ENCODE measurements around the gene EBF3.
A peak's percentile ranks its signal among the peaks of the same experiment; 100 is the strongest.

EBF3 gene

DNA sequence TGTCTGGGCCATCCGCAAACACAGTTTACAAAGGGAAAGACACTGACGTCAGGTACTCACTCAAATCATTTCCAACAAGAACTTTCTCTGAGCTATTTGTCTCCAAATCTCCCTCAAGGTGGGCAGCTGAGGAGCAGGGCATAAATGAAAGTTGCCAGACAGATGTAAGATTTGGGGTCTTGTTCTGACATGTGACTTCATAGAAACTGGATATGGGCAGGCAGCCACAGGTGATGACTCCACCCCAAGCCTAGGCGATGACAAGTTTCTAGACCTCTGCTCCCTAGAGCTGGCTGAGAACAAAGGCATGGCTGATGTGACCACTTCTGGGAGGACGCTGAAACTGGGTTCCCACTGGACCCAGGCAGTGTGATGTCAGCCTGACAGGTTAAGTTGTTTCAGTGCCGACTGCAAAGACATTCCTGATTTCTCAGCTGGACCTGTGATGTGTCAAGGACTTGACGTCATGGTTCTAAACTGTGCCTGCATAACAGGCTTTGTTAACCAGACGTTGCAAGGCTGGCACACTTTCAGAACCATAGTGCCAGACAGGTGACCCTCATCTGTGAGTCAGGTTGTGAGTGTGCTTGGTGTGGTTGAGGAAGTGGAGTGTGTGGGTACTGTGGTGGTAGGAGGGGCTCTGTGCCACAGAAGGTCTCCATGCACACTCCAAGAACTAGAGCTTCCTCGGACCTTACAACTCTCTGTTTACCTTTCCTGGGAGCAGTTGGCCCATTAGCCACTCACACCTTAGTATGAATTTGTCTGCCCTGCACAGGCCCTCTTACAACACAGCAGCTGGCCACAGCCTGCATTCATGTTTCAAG is 39.9 kb upstream of the EBF3 start:
- no peak overlapping the region for H3K4me3 ChIP-seq (ENCODE audit: low read depth, low read length)
- POLR2A ChIA-PET = interaction anchor here (0.6 kb wide), 1 partner anchor 134 kb away, joined by 3 read pairs; no protein-coding TSS in a partner anchor
- CTCF ChIA-PET = interaction anchor here (0.8 kb wide), 1 partner anchor 33 kb away, joined by 3 read pairs; no protein-coding TSS in a partner anchor
- DNase-seq (ENCODE audit: low read depth, low spot score) = no peak
- TF ChIP-seq, protein P1, sequence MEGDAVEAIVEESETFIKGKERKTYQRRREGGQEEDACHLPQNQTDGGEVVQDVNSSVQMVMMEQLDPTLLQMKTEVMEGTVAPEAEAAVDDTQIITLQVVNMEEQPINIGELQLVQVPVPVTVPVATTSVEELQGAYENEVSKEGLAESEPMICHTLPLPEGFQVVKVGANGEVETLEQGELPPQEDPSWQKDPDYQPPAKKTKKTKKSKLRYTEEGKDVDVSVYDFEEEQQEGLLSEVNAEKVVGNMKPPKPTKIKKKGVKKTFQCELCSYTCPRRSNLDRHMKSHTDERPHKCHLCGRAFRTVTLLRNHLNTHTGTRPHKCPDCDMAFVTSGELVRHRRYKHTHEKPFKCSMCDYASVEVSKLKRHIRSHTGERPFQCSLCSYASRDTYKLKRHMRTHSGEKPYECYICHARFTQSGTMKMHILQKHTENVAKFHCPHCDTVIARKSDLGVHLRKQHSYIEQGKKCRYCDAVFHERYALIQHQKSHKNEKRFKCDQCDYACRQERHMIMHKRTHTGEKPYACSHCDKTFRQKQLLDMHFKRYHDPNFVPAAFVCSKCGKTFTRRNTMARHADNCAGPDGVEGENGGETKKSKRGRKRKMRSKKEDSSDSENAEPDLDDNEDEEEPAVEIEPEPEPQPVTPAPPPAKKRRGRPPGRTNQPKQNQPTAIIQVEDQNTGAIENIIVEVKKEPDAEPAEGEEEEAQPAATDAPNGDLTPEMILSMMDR (IDR thresholded peaks at IDR 0.05; ENCODE audit: insufficient read depth, low read length, missing control alignments) = no peak

DNA sequence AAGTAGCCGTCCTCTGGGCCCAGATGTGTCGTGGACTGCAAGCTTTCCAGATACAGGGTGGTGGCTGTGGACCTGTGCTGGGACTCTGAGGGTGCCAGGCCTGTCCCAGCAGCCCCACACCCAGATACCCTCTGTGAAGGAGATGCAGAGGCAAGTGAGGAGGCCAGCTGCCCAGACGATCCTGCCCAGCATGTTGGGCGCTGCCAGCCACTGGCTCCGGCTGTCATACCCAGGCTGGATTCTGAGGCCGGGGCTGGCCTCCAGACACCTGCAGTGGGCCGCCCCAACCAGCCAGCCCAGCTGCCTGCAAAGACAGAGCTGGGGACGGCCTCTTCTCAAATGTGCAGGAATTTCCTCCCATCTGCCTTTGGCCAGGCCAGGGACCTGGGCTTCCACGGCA is 39.1 kb upstream of the EBF3 start:
- DNase-seq (ENCODE audit: low read depth, low spot score) = no peak
- ChIA-PET CTCF (no interaction called here), POLR2A (no interaction called here)
- no peak overlapping the region for H3K4me3 ChIP-seq (ENCODE audit: low read depth, low read length)
- TF ChIP-seq, protein P1 (IDR thresholded peaks at IDR 0.05; ENCODE audit: insufficient read depth, low read length, missing control alignments) = no peak

DNA sequence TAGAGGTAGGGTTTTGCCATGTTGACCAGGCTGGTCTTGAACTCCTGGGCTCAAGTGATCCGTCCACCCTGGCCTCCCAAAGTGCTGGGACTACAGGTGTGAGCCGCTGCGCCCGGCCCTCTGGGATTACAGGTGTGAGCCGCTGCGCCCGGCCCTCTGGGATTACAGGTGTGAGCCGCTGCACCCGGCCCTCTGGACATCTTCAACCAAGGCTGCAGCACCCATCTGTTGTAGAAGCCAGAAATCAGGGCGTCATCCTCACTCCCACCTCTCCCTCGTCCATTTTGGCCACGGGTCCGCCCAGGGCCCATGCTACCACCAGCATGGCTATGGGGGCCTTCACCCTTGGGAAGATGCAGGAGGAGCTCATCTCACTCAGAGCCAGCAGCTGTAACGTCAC is 38.5 kb upstream of the EBF3 start:
- no peak overlapping the region for H3K4me3 ChIP-seq (ENCODE audit: low read depth, low read length)
- POLR2A ChIA-PET = no interaction called here
- no peak for DNase-seq (ENCODE audit: low read depth, low spot score)
- TF ChIP-seq, protein P1 (IDR thresholded peaks at IDR 0.05; ENCODE audit: insufficient read depth, low read length, missing control alignments) = no peak
- CTCF ChIA-PET = no interaction called here

DNA sequence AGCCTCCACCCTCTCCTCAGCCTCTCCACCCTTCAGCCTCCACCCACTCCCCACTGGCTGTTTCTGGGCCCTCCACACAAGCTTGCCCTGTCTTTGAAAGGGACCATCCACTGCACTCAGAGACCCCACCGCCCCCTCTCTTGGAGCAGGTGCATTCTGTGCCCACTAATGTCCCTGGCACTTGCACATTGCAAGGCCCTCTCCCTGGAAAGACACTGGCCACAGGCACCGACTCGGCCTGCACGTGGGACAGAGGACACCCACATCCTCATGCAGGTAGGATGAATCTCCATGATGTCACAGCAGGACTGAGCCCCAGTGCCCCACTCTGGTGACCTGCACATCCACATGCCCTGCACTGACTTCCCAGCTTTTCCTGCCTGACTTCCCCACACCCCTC is 36.8 kb upstream of the EBF3 start:
- ChIA-PET POLR2A (no interaction called here), CTCF (no interaction called here)
- no peak overlapping the region for H3K4me3 ChIP-seq (ENCODE audit: low read depth, low read length)
- DNase-seq (ENCODE audit: low read depth, low spot score) = no peak
- TF ChIP-seq, protein P1 (IDR thresholded peaks at IDR 0.05; ENCODE audit: insufficient read depth, low read length, missing control alignments) = no peak

DNA sequence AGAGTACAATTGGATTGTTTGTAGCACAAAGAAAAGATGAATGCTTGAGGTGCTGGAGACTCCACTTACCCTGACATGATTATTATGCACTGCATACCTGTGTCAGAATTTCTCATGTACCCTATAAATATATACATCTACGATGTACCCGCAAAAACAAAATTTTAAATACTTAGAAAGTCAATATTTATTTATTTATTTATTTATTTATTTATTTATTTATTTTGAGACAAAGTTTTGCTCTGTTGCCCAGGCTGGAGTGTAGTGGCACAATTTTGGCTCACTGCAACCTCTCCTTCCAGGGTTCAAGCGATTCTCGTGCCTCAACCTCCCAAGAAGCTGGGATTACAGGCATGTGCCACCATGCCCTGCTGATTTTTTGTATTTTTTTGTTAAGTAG is 35.1 kb upstream of the EBF3 start:
- POLR2A ChIA-PET = interaction anchor here (0.6 kb wide), 1 partner anchor 15 kb away, joined by 3 read pairs; no protein-coding TSS in a partner anchor
- CTCF ChIA-PET = no interaction called here
- H3K4me3 ChIP-seq (ENCODE audit: low read depth, low read length) = no peak overlapping the region
- DNase-seq (ENCODE audit: low read depth, low spot score) = no peak
- TF ChIP-seq, protein P1 (IDR thresholded peaks at IDR 0.05; ENCODE audit: insufficient read depth, low read length, missing control alignments) = no peak

DNA sequence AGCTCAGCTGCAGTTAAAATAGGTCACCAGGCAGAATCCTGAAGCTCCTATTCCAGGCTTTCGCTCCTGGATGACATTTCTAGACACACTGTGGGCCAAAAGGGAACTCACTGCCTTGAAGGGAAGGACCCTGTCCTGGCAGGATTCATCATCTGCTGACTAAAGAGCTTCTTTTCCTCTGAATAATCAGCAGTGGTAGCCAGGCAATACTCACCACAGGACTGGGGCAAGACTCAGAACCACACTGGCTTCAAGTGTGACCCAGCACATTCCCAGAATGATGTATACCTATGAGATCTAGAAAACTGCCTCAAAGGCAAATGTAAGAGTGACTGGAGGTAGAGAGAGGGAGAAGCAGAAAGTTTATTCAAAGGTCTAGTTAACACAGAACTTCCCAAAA is 29.5 kb upstream of the EBF3 start:
- H3K4me3 ChIP-seq (ENCODE audit: low read depth, low read length) = no peak overlapping the region
- CTCF ChIA-PET = no interaction called here
- peak; percentile 37 for DNase-seq (ENCODE audit: low read depth, low spot score)
- TF ChIP-seq, protein P1 (IDR thresholded peaks at IDR 0.05; ENCODE audit: insufficient read depth, low read length, missing control alignments) = no peak
- POLR2A ChIA-PET = no interaction called here

Measured in AG04449 (cell line).